ENCODE results near the gene KIRREL2. TPM values are rescaled to one million over a fixed set of nuclear protein-coding genes. Genes with fewer than 3 reads are reported as not detected.
"Not testable (repeated sequence)": the region's sequence is repeated elsewhere in the genome, so short reads cannot be mapped to it uniquely, and the experiment has no call there.

Gene KIRREL2
- total RNA-seq, 1 donor from 2014 or later, result not detected

- no peak for DNase-seq (ENCODE audit: extremely low read depth, low read depth, low spot score)
These were observed 12.2 kb downstream of the KIRREL2 start for GRCh38 chr19:35868823-35869326.

- no peak for DNase-seq (ENCODE audit: extremely low read depth, low read depth, low spot score)
These were observed 12.8 kb downstream of the KIRREL2 start for GRCh38 chr19:35869327-35870123.

- DNase-seq (ENCODE audit: extremely low read depth, low read depth, low spot score), result not testable (repeated sequence)
These were observed 13.5 kb downstream of the KIRREL2 start for GRCh38 chr19:35870124-35870736.

- no peak for DNase-seq (ENCODE audit: extremely low read depth, low read depth, low spot score)
These were observed 14.1 kb downstream of the KIRREL2 start for GRCh38 chr19:35870798-35871197.

GRCh38 chr19:35871611-35872010 lies 14.9 kb downstream of the KIRREL2 start:
- no peak for DNase-seq (ENCODE audit: extremely low read depth, low read depth, low spot score)

GRCh38 chr19:35872180-35872579 lies 15.5 kb downstream of the KIRREL2 start:
- no peak for DNase-seq (ENCODE audit: extremely low read depth, low read depth, low spot score)

- no peak for DNase-seq (ENCODE audit: extremely low read depth, low read depth, low spot score)
These were observed 17.8 kb downstream of the KIRREL2 start for GRCh38 chr19:35874392-35874930.

- DNase-seq (ENCODE audit: extremely low read depth, low read depth, low spot score), result no peak
These were observed 22.4 kb downstream of the KIRREL2 start for GRCh38 chr19:35879068-35879467.

- DNase-seq (ENCODE audit: extremely low read depth, low read depth, low spot score), result no peak
These were observed 23.1 kb downstream of the KIRREL2 start for GRCh38 chr19:35879770-35880317.

- DNase-seq (ENCODE audit: extremely low read depth, low read depth, low spot score), result peak; percentile 51
These were observed 25.6 kb downstream of the KIRREL2 start for GRCh38 chr19:35882114-35882832.

GRCh38 chr19:35883882-35884281 lies 27.2 kb downstream of the KIRREL2 start:
- no peak for DNase-seq (ENCODE audit: extremely low read depth, low read depth, low spot score)

- no peak for DNase-seq (ENCODE audit: extremely low read depth, low read depth, low spot score)
These were observed 28.6 kb downstream of the KIRREL2 start for GRCh38 chr19:35885225-35885738.

GRCh38 chr19:35885904-35886303 lies 29.2 kb downstream of the KIRREL2 start:
- DNase-seq (ENCODE audit: extremely low read depth, low read depth, low spot score), result no peak

GRCh38 chr19:35887197-35887596 lies 30.5 kb downstream of the KIRREL2 start:
- DNase-seq (ENCODE audit: extremely low read depth, low read depth, low spot score), result no peak

- no peak for DNase-seq (ENCODE audit: extremely low read depth, low read depth, low spot score)
These were observed 31.7 kb downstream of the KIRREL2 start for GRCh38 chr19:35888398-35888797.

- no peak for DNase-seq (ENCODE audit: extremely low read depth, low read depth, low spot score)
These were observed 32.8 kb downstream of the KIRREL2 start for GRCh38 chr19:35889370-35890112.

- no peak for DNase-seq (ENCODE audit: extremely low read depth, low read depth, low spot score)
These were observed 33.5 kb downstream of the KIRREL2 start for GRCh38 chr19:35890113-35890650.

- not testable (repeated sequence) for DNase-seq (ENCODE audit: extremely low read depth, low read depth, low spot score)
These were observed 35.1 kb downstream of the KIRREL2 start for GRCh38 chr19:35891819-35892218.

- DNase-seq (ENCODE audit: extremely low read depth, low read depth, low spot score), result no peak
These were observed 37.6 kb downstream of the KIRREL2 start for GRCh38 chr19:35894342-35894741.
